IPS-NIHi7 (cell line): Measurements from ENCODE around the gene HTR1D.
"Not testable (repeated sequence)": the region's sequence is repeated elsewhere in the genome, so short reads cannot be mapped to it uniquely, and the experiment has no call there.

ENCODE experiments used
- DNase-seq: peaks from one replicate; pipeline ENCODE4 v3.0.0; 2012; ENCODE audit warnings: mixed read lengths; ENCODE audit errors: extremely low spot score

The HTR1D gene

DNA sequence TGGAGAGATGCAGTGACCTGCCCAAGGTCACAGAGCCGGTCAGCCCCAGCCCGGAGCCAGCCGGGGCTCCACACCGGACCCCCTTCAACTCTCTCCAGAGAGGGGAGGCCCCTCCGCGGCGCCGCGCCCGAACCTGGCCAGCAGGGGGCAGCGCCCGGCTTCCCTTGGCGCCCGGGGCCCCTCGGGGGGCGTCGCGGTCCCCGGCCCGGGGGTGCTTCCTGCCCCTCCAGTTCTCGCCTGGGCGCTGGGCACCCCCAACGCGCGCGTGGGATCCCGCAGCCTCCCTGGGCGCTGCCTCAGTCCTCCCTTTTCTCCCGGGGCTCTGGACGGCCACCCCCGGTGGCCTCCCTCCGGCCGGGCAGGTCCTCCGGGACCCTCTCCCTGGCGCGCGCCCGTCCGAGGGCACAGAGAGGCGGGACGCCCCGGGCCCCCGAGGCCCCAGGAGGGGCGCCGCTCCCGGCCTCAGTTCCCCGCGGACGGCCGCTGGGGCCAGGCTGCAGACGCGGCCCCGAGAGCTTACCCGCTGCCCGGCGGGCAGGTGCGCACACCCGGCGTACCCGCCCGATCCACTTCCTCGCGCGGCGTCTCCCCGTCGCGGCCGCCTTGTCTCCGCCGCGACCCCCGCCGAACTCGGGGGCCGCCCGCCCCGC, 406 bp downstream of the HTR1D start:
- DNase-seq: peak; percentile 84

DNA sequence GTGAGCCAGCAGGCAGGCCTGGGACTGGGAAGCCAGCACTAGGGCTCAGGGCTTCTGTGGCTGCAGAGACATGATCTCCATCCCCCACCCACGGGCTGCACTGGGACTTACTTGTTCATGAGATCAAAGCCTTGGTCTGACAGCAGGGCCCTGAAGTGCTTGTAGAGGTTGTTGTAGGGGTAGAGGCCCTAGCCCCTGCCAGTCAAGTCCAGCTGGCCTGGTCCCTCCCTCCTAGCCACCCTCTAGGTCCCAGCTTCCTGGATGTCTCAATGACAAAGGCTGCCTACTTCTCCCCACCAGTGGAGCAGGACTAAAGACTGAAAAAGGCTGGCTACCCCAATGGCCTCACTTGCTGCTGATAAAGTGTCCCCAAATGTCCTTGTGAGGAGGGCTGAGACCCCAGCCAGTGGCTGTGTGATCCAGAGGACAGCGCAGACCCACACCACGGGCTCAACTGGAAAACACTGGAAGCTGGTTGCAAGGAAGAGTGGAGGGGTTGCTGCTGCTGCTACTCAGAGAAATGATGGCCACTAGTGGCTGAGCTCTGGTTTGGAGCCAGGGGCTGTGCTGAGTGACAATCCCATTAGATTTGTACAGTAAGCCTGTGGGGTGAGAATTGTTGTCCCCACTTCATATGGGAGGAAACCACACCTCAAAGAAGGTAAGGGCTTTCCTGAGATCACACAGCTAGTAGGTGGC, 1.4 kb downstream of the HTR1D start:
- no peak for DNase-seq

DNA sequence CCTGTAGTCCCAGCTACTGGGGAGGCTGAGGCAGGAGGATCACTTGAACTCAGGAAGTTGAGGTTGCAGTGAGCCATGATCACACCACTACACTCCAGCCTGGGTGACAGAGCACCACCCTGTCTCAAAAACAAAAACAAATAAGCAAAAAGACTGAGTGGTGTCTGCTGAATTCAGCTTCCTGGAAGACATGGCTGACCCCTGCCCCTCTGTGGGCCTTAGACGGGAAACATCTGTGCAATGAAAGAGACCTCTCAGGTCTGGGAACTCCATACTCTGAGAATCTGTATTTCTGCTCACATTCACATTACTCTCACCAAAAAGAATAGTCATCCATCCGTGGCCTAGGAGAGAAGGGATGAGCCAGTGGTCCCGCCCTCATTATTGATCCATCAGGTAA, 2.0 kb downstream of the HTR1D start:
- DNase-seq: no peak

DNA sequence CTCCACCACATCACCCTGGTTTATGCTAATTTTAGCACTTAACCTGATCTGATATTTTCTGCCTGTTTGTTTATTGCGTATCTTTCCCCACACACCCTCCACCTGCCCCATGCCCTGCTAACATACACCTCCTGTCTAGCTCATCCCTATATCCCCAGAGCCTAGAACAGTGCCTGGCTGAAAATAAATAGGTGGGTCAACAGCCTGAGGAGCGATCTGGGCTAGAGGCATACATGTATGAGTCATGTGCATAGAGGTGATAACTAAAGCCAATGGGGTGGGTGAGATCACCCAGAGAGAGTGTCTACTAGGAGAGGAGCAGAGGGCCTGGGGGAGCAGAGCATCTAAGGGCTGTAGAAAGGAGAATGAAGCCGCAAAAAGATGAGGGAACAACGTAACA, 2.7 kb downstream of the HTR1D start:
- no peak for DNase-seq

DNA sequence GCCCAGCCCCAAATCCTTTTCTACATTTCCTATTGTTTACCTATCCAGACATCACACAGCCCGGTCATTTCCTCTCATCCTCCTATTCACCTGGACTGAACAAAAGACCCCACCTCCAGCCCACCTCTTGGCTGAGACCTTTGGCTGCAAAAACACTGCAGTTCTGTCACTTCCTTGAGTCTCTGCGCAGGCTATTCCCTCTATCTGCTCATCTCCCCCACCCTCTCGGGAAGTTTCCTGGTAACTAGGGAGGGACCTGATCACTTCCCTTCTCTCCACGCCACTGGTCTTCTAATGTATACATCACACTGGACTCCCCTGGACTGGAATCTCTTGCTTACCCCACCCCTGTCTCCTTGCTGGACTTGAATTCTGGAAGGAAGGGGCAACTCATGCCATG, 5.3 kb downstream of the HTR1D start:
- DNase-seq: no peak

DNA sequence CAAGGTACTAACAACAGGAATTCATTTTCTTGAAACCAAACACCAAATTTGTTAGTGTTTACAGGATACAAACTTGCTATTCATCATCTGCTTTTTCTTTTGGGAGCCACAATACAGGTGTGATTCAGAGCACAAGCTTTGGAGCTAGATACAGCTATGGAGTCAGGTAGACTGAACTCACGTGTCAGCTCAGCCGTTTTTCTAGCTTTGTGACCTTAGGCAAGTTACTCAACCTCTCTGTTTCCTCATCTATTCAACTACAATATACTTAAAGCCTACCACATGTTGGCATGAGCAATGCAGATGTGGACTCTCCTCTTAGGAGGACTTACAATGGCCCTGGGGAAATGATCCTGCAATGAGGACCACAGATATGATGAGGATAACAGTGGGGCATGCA, 6.3 kb downstream of the HTR1D start:
- DNase-seq: no peak

DNA sequence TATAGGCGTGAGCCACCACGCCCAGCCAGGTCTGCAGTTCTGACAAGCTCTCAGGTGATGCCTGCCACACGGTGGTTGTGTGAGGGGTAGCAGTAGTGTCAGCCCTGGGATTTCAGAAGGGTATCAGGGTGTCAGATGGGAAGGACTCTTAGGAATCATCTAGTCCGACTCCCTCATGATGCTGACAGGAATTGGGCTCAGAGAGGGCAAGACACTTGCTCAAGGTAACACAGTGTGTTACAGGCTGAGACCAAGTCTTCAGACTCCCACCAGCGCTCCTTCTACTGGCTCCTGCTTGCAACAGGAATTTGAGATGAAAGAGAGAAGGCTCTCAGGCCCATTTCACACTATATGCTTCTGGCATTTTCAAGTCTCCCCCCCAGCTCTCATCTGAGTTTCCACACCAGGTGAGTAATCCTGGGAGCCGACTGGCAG, 6.9 kb downstream of the HTR1D start:
- no peak for DNase-seq

DNA sequence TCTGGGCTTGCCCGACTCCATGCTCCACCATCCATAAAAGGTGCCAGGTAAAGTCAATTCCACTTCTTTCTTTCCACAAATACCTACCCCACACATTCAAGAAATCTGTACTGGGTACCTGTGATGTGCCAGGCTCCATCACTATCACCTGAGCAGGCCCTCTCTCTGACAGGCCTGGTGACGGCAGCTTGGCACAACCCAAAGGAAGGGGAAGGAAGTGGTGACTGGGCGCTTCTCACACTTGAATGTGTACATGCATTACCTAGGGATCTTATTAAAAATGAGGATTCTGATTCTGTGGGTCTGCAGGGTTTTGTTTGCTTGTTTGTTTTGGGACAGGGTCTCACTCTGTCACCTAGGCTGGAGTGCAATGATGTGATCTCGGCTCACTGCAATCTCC, 7.5 kb downstream of the HTR1D start:
- DNase-seq: no peak

DNA sequence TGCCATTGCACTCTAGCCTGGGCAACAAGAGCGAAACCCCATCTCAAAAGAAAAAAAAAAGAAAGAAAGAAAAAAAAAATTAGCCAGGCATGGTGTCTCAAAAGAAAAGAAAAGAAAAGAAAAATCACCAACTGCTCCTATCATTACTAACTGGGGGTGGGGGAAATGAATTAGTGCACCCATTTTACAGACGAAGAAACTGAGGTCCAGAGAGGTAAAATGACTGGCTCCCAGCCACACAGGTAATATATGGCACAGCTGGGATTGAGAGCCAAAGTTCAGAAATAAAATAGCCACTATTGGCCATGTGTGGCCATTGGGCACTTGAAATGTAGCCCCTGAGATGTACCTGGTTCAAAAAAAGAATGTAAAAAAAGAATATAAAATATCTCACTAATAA, 8.8 kb downstream of the HTR1D start:
- DNase-seq: no peak

DNA sequence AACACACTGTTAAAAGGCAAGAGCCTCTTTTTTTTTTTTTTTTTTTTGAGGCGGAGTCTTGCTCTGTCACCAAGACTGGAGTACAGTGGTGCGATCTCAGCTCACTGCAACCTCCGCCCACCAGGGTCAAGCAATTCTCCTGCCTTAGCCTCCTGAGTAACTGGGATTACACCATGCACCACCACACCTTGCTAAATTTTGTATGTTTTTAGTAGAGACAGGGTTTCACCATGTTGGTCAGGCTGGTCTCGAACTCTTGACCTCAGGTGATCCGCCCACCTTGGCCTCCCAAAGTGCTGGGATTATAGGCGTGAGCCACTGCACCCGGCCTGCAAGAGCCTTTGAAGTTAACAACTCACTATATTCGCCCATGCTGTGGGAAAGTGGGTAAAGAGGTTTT, 9.6 kb downstream of the HTR1D start:
- not testable (repeated sequence) for DNase-seq

DNA sequence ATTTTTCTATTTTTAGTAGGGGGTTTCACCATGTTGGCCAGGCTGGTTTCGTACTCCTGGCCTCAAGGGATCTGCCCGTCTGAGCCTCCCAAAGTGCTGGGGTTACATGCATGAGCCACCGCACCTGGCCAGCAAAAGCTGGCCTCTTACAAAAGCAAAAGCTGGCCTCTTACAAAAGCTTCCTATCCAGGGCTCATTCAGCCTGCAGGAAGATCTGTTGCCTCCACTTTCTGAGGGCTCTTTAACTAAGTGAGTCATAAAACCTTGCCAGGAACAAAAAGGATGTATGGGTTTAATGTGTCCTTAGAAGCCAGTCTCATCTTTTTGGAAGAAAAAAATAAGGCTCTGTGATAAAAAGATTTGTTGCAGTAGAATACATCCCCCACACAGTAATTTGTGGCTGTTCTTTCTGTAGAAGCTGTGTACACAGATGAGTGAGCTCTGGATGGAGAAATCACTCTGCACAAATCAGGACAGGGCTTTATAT, 15.0 kb downstream of the HTR1D start:
- no peak for DNase-seq

DNA sequence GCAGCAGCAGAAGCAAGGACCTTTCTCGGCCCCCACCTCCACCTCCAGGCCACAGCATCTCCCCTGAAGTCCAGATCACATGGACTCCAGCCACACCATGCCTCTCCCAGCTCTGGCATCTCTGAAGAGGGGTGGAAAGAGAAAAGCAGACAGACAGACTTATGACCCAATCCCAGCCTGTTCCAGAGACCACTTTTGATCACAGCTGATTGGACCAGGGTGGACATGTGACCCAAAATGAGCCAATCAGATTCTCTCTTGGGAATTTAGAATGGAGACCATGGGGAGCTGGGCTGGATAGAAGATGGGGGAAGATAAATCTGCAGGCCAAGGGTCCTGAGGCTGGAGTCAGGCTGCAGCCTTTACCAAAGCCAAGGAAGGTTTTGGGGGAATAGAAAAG, 16.4 kb downstream of the HTR1D start:
- no peak for DNase-seq

DNA sequence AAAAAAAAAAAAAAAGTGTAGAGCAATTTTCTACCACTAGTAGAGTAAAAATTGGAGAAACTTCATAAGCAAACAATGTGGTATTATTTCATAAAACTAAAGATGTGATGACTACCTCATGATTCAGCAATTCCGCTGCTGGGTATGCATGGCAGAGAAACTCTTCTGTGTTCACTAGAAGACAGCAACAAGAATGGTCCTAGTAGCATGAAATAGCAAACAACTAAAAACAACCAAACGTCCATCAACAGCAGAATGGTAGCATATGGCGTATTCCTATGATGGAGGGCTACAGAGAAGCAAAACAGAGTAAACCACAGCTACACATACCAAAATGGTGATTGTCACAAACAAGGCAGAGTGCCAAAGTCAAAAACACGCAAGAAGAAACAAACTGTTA, 18.9 kb downstream of the HTR1D start:
- DNase-seq: no peak

DNA sequence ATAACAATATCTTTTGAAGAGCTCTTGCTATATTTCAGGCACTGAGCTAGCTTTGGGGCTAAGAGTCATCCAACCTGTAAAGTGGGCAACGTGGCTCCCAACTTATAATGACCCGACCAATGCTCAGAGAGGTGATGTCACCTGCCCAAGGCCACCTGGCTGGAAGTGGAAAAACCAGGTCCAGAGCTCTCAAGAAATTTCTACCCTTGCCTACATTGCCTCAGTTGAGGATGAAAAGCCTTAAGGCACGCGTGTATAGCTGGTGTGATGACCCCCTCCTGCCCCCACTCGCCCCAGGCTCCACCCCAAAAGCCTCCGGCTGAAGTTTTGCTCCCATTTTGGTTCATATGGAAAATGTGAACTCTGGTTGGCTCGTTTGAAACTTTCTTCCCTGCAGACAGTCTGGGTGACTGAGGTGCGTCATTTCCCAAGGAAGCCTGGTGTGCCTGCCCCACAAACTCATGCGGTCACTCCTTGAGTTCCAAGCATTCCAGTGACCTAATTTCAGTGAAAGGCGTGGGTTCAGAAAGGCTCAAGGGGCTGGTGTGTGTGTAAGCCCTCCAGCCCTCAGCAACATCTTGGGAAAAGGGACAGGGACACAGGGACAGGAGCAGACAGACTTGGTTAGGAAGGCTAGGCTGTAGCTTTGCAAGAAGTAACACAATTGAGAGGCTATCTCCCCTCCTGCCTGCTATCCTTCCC, 20.5 kb downstream of the HTR1D start:
- DNase-seq: no peak

DNA sequence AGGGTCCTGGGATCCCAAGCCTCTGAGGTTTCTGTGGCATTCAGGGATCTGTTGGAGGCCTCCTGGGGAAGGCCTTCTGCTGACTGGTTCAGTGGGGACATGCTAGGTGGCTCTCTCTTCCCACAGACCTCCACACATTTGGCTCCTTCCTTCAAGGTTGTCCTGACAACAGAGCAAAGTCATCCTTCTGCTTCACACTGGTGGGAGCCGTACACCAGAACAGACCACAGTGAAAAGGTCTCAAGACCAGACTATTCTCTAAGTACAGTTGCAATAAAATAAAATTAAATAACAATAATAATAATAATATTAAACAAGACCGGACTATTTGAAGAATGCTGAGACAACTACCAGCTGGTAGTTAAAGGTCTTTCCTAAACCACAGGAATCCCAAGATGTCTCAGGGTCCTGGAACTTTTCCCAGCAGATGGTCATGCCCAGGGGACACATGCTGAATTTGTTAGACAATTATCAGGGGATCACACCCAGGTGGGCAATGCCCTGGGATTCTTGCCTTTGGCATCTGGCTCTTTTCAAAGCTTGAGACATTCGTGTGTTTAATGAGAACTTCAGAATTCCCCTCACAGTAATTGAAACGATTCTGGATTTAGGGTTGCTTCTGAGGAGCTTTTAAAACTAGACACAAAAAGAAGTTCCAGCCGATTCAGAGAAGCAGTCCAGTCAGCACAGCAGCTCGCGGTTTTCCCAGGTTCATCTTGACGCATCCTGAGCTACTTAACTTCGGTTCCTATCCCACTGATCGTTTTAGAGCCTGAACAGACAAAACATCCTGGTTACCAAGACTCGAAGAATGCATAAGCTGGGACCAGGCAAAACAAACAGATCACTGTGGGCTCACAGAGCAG, 22.9 kb downstream of the HTR1D start:
- DNase-seq: no peak

DNA sequence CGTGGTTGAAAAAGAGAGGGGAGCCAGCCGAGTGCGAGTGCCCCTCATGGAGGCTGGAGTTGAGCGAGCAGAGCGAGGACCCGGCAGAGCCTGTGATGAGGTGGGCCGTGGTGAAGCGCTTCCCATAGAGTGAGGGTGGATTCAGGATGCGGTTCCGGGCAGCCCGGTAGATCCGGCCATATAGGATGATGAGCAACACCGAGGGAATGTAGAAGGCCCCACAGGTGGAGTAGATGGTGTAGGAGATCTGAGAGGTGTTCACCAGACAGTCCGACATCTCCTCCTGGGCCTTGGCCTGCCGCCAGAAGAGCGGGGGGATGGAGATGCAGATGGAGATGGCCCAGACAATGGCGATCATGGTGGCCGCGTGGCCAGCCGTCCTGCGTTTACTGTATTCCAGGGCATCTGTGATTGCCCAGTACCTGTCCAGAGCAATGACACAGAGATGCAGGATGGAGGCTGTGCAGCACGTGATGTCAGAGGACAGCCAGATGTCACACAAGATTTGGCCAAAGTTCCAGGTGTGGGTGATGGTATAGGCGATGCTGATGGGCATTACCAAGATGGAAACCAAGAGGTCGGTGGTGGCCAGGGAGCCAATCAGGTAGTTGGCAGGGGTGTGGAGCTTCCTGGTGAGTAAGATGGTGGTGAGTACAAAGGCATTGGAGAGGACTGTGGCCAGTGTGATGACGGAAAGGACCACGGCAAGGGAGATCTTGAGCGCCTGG, 23.7 kb downstream of the HTR1D start:
- DNase-seq: no peak

DNA sequence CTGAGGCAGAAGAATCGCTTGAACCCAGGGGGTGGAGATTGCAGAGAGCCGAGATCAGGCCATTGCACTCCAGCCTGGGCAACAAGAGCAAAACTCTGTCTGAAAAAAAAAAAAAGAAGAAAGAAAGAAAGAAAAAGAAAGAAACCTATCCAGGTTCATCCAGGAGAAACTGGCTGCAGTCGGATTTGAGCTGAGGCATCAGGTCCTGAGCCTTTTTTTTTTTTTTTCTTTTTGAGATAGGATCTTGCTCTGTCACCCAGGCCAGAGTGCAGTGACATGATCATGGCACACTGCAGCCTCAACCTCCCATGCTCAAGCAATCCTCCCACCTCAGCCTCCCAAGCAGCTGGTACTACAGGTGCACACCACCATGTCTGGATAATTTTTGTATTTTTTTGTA, 26.1 kb downstream of the HTR1D start:
- DNase-seq: no peak

DNA sequence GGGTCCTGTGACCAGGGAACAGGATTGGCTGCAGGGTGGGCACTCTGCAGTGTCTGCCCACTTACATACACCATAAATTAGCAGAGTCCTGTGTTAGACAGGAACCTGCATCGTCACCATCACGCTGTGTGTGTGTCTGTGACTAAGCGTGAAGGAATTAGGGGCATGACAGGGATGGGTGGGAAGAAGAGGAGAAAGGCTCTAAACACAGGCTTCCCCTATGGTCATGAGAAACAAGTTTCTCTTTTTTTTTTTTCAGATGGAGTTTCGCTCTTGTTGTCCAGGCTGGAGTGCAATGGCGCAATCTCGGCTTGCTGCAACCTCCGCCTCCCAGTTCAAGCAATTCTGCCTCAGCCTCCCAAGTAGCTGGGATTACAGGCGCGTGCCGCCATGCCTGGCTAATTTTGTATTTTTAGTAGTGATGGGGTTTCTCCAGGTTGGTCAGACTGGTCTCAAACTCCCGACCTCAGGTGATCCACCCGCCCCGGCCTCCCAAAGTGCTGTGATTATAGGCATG, 28.3 kb downstream of the HTR1D start:
- not testable (repeated sequence) for DNase-seq

DNA sequence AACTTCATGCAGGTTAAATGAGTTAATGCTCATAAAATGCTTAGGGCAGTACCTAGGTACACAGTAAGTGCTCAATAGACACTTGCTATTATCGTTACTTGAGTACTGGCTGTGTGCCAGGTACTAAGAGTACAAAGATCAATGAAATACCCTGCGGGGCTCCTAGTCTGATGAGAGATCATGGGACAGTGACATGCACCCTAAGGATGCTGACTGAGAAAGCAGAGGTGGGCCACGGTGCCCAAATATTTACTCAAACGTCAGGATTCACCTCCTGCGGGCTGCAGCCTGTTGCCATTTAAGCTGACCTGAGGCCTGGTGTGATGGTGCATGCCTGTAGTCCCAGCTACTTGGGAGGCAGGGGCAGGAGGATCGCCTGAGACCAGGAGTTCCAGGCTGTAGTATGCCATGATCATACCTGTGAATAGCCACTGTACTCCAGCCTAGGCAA, 28.8 kb downstream of the HTR1D start:
- no peak for DNase-seq

DNA sequence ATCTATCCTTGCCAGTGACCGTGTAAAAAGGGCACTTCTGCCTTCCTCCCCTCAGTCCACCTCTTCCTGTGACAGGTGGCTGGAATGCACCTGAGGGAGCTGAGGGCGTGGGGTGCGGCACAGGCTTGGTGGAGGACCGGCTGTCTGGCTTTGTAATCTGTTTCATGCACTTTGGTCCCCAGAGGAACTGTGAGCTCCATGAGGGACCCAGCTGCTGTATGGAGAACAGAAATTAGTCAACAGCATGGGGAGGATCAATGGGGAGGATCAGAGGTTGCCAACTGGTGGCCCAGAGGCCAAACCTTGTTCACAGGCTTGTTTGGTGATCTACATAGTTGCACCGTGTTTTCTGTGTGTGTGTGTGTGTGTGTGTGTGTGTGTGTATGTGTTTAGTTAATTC, 29.7 kb downstream of the HTR1D start:
- DNase-seq: no peak

DNA sequence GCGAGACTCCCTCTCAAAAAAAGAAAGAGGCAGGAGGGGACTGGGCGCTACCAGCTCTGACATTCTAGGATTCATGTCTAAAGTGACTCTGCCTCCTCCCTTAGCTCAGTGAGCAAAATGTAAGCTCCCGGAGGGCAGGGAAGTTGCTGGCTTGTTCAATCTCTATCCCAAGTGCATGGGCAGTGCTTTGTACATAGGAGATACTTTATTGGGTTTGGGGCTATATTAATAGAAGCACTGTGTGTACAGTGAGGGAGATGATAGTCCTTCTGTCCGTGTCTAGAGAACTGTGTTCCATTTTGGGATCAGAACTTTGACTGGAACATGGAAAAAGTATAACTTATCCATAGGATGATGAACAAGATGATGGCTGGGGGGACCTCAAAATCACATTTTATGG, 31.9 kb downstream of the HTR1D start:
- DNase-seq: no peak
